OCI-LY3 (cell line): ENCODE data around the gene MBOAT1.

Experiments used
- H2AFZ ChIP-seq: fragments of 200-600, 300-600 bp; shearing (Covaris generic); 2 replicates; pipeline ENCODE4 v1.6.0; 2014; ENCODE audit warnings: antibody characterized with exemption, low read depth, low read length
- H3K27ac ChIP-seq: fragments of 200-600, 300-600 bp; sonication (generic); 2 replicates; pipeline ENCODE4 v1.5.1; 2014; ENCODE audit warnings: mild to moderate bottlenecking, low read length, moderate library complexity, mixed read lengths
- H3K27me3 ChIP-seq: fragments of 200-600, 300-600 bp; sonication (generic); 2 replicates; pipeline ENCODE4 v1.6.1; 2014; ENCODE audit warnings: low read depth, low read length, mixed read lengths
- H3K36me3 ChIP-seq: fragments of 200-600, 300-600 bp; sonication (generic); replicated peaks from 2 replicates; pipeline ENCODE3; 2014; ENCODE audit warnings: low read depth, low read length, mixed read lengths
- H3K4me1 ChIP-seq: fragments of 300-600, 200-600 bp; sonication (generic); 2 replicates; pipeline ENCODE4 v1.6.1; 2014; ENCODE audit warnings: low read length, mixed read lengths
- H3K4me2 ChIP-seq: fragments of 200-600, 300-600 bp; sonication (generic); 2 replicates; pipeline ENCODE4 v1.6.1; 2014; ENCODE audit warnings: low read length, mixed read lengths
- H3K4me3 ChIP-seq: fragments of 300-600, 200-600 bp; sonication (generic); 2 replicates; pipeline ENCODE4 v1.5.1; 2014; ENCODE audit warnings: antibody characterized with exemption, mild to moderate bottlenecking, low read length, moderate library complexity
- H3K79me2 ChIP-seq: fragments of 300-600, 200-600 bp; shearing (Covaris generic); 2 replicates; pipeline ENCODE4 v1.6.1; 2014; ENCODE audit warnings: mild to moderate bottlenecking, low read length, mixed read lengths
- H3K9ac ChIP-seq: fragments of 300-600, 200-600 bp; shearing (Covaris generic); 2 replicates; pipeline ENCODE4 v1.6.0; 2014; ENCODE audit warnings: mild to moderate bottlenecking, low read length, moderate library complexity
- H3K9me3 ChIP-seq: fragments of 200-600, 300-600 bp; shearing (Covaris generic); 2 replicates; pipeline ENCODE4 v1.6.1; 2014; ENCODE audit warnings: low read length, mixed read lengths; ENCODE audit not compliant: insufficient read depth
- H4K20me1 ChIP-seq: fragments of 200-600, 300-600 bp; sonication (generic); 2 replicates; pipeline ENCODE4 v1.6.1; 2016; ENCODE audit warnings: low read length, mixed read lengths; ENCODE audit not compliant: insufficient read depth
- CTCF ChIP-seq: fragments of 200-600, 300-600 bp; sonication (generic); IDR thresholded peaks from 2 replicates; pipeline ENCODE4 v1.5.1; 2014; ENCODE audit warnings: antibody characterized with exemption, low read length, low read depth
- EZH2phosphoT487 ChIP-seq: fragments of 200-600 bp; shearing (Covaris generic); IDR thresholded peaks from 2 replicates; pipeline ENCODE4 v1.6.1; 2018; ENCODE audit warnings: antibody characterized with exemption, mixed run types, low read depth

MBOAT1 gene

GRCh38 chr6:20137837-20138236, 74.4 kb downstream of the MBOAT1 start:
- Histone ChIP-seq H3K4me3 (no peak overlapping the region), H3K36me3 (no peaks in the 10 kb centered on the region), H3K27me3 (no peaks in the 10 kb centered on the region), H3K4me2 (no peak overlapping the region), H3K79me2 (no peaks in the 10 kb centered on the region), H4K20me1 (no peaks in the 10 kb centered on the region), H2AFZ (no peak overlapping the region), H3K4me1 (no peaks in the 10 kb centered on the region), H3K9ac (no peak overlapping the region), H3K27ac (no peak overlapping the region), H3K9me3 (no peaks in the 10 kb centered on the region)
- TF ChIP-seq CTCF = no peak
- TF ChIP-seq EZH2phosphoT487 = no peak

GRCh38 chr6:20137240-20137639, 75.0 kb downstream of the MBOAT1 start:
- no peak overlapping the region for H3K4me2 ChIP-seq
- no peak overlapping the region for H3K9ac ChIP-seq
- no peaks in the 10 kb centered on the region for H3K27me3 ChIP-seq
- H3K27ac ChIP-seq = no peak overlapping the region
- no peaks in the 10 kb centered on the region for H3K36me3 ChIP-seq
- no peaks in the 10 kb centered on the region for H3K9me3 ChIP-seq
- no peak overlapping the region for H2AFZ ChIP-seq
- H3K79me2 ChIP-seq = no peaks in the 10 kb centered on the region
- no peaks in the 10 kb centered on the region for H4K20me1 ChIP-seq
- no peak overlapping the region for H3K4me3 ChIP-seq
- no peaks in the 10 kb centered on the region for H3K4me1 ChIP-seq
- no peak for TF ChIP-seq CTCF
- no peak for TF ChIP-seq EZH2phosphoT487

GRCh38 chr6:20135677-20136268, 76.5 kb downstream of the MBOAT1 start:
- no peak overlapping the region for H3K9ac ChIP-seq
- H3K4me3 ChIP-seq = no peak overlapping the region
- no peak for TF ChIP-seq EZH2phosphoT487
- TF ChIP-seq CTCF = no peak
- no peaks in the 10 kb centered on the region for H3K36me3 ChIP-seq
- no peak overlapping the region for H2AFZ ChIP-seq
- no peak overlapping the region for H3K27ac ChIP-seq
- no peaks in the 10 kb centered on the region for H3K9me3 ChIP-seq
- H3K79me2 ChIP-seq = no peaks in the 10 kb centered on the region
- no peaks in the 10 kb centered on the region for H4K20me1 ChIP-seq
- H3K27me3 ChIP-seq = no peaks in the 10 kb centered on the region
- no peaks in the 10 kb centered on the region for H3K4me1 ChIP-seq
- no peak overlapping the region for H3K4me2 ChIP-seq

- Histone ChIP-seq H2AFZ (no peak overlapping the region), H3K9ac (no peak overlapping the region), H3K36me3 (no peaks in the 10 kb centered on the region), H3K4me1 (no peaks in the 10 kb centered on the region), H3K27ac (no peak overlapping the region), H3K27me3 (no peaks in the 10 kb centered on the region), H3K79me2 (no peaks in the 10 kb centered on the region), H4K20me1 (no peaks in the 10 kb centered on the region), H3K4me3 (no peak overlapping the region), H3K4me2 (no peak overlapping the region), H3K9me3 (no peaks in the 10 kb centered on the region)
- TF ChIP-seq CTCF (no peak), EZH2phosphoT487 (no peak)
Observed at GRCh38 chr6:20134613-20135012, 77.7 kb downstream of the MBOAT1 start.
